ENCODE data around the gene PDLIM4. TPM values are rescaled to one million over a fixed set of nuclear protein-coding genes. Genes with fewer than 3 reads are reported as not detected.

PDLIM4 gene
- total and polyA plus RNA-seq, 2 experiments from 2014 or later = 25.2 to 31.8 TPM

GRCh38 chr5:132211787-132212186 lies 45.7 kb upstream of the PDLIM4 start (continued):
- no peak for TF ChIP-seq CREB1 (CRISPR knock-in tag; IDR thresholded peaks at IDR 0.05; ENCODE audit: low read depth)
- no peak for TF ChIP-seq JUNB (IDR thresholded peaks at IDR 0.05; ENCODE audit: unreplicated experiment)
- no peak for TF ChIP-seq REST (IDR thresholded peaks at IDR 0.05; ENCODE audit: unreplicated experiment)
- no peak for TF ChIP-seq ETS1 (IDR thresholded peaks at IDR 0.05)
- no peak for TF ChIP-seq ZNF114 (CRISPR knock-in tag; IDR thresholded peaks at IDR 0.05)
- TF ChIP-seq NANOG (IDR thresholded peaks at IDR 0.05; ENCODE audit: borderline replicate concordance) = no peak
- no peak for TF ChIP-seq CTCF (conservative IDR thresholded peaks at IDR 0.05; ENCODE audit: low read depth in 2 of 2)

- no peaks in the 10 kb centered on the region; the same call in 2 of the 3 replicates for H3K4me1 Mint-ChIP-seq
- peaks cover 7% of the 10 kb centered on the region for H3K27me3 Mint-ChIP-seq (ENCODE audit: insufficient read depth, low read depth, poor library complexity)
- H3K4me1 ChIP-seq (ENCODE audit: insufficient read depth) = no peaks in the 10 kb centered on the region
- H3K4me3 Mint-ChIP-seq = no peak overlapping the region
- H3K27ac Mint-ChIP-seq = no peak overlapping the region
- no peak overlapping the region for H3K4me2 ChIP-seq
- no peaks in the 10 kb centered on the region for H3K9me3 Mint-ChIP-seq
- H3K9me2 ChIP-seq (ENCODE audit: insufficient read depth) = 0 out of 2 replicates have a peak, but pooled peaks cover 5% of the 10 kb centered on the region
- DNase-seq (ENCODE audit: low spot score) (no peak), ATAC-seq (no peak)
- no peaks in the 10 kb centered on the region for H3K27me3 ChIP-seq (ENCODE audit: insufficient read depth)
- no peaks in the 10 kb centered on the region for H3K36me3 Mint-ChIP-seq (ENCODE audit: low read depth)
- no peak overlapping the region for H3K27ac ChIP-seq (ENCODE audit: low read depth)
- H3K4me3 ChIP-seq = no peak overlapping the region
- H4K20me1 ChIP-seq (replicated peaks; ENCODE audit: insufficient read depth) = no peaks in the 10 kb centered on the region
- no peaks in the 10 kb centered on the region for H3K36me3 ChIP-seq (ENCODE audit: insufficient read depth)
- no peaks in the 10 kb centered on the region for H3K79me2 ChIP-seq (replicated peaks; ENCODE audit: insufficient read depth)
- no peaks in the 10 kb centered on the region for H3F3A ChIP-seq (replicated peaks; ENCODE audit: low read depth)
- H2AFZ ChIP-seq = no peak overlapping the region
- TF ChIP-seq REST (IDR thresholded peaks at IDR 0.05; ENCODE audit: unreplicated experiment) (no peak), ZNF114 (CRISPR knock-in tag; IDR thresholded peaks at IDR 0.05) (no peak), ZNF462 (CRISPR knock-in tag; IDR thresholded peaks at IDR 0.05) (no peak)
These were observed 43.8 kb upstream of the PDLIM4 start for GRCh38 chr5:132213666-132214065.

Data from GM23338 (cell line).